IPS DF 4.7 (cell line): ENCODE measurements around the gene WTIP.
"Not testable (repeated sequence)": the region's sequence is repeated elsewhere in the genome, so short reads cannot be mapped to it uniquely, and the experiment has no call there.

ENCODE experiments used
- DNase-seq: peaks from one replicate; pipeline ENCODE4 v3.0.0-alpha.2; 2013; ENCODE audit warnings: low spot score; ENCODE audit errors: extremely low read depth

The WTIP gene

GRCh38 chr19:34503531-34504272 lies 22.1 kb downstream of the WTIP start:
- DNase-seq: no peak

- no peak for DNase-seq
Measured at GRCh38 chr19:34504273-34504808, 22.8 kb downstream of the WTIP start.

- DNase-seq: no peak
Measured at GRCh38 chr19:34504809-34505291, 23.3 kb downstream of the WTIP start.

GRCh38 chr19:34505321-34506025 lies 23.9 kb downstream of the WTIP start:
- no peak for DNase-seq

- DNase-seq: no peak
Measured at GRCh38 chr19:34506026-34506370, 24.4 kb downstream of the WTIP start.

- no peak for DNase-seq
Measured at GRCh38 chr19:34507414-34508067, 26.0 kb downstream of the WTIP start.

GRCh38 chr19:34508540-34508939 lies 27.0 kb downstream of the WTIP start:
- no peak for DNase-seq

GRCh38 chr19:34510904-34511303 lies 29.3 kb downstream of the WTIP start:
- not testable (repeated sequence) for DNase-seq

- no peak for DNase-seq
Measured at GRCh38 chr19:34512254-34512822, 30.8 kb downstream of the WTIP start.

- no peak for DNase-seq
Measured at GRCh38 chr19:34513767-34514166, 32.2 kb downstream of the WTIP start.

- no peak for DNase-seq
Measured at GRCh38 chr19:34519602-34520001, 38.0 kb downstream of the WTIP start.

- no peak for DNase-seq
Measured at GRCh38 chr19:34523408-34523807, 41.9 kb downstream of the WTIP start.

- no peak for DNase-seq
Measured at GRCh38 chr19:34525001-34525400, 43.4 kb downstream of the WTIP start.

GRCh38 chr19:34534206-34534605 lies 52.6 kb downstream of the WTIP start:
- DNase-seq: no peak

GRCh38 chr19:34539396-34539795 lies 57.8 kb downstream of the WTIP start:
- no peak for DNase-seq

- no peak for DNase-seq
Measured at GRCh38 chr19:34540811-34541557, 59.4 kb downstream of the WTIP start.

- DNase-seq: no peak
Measured at GRCh38 chr19:34549833-34550232, 68.3 kb downstream of the WTIP start.

- peak; percentile 22 for DNase-seq
Measured at GRCh38 chr19:34555447-34555846, 73.9 kb downstream of the WTIP start.

GRCh38 chr19:34556488-34556887 lies 74.9 kb downstream of the WTIP start:
- no peak for DNase-seq

- DNase-seq: no peak
Measured at GRCh38 chr19:34559045-34559444, 77.5 kb downstream of the WTIP start.

- no peak for DNase-seq
Measured at GRCh38 chr19:34560229-34560628, 78.7 kb downstream of the WTIP start.
